Activated T-cell treated with anti-CD3 and anti-CD28 coated beads, Interleukin-2, amount 50 U/mL, for 4 hours (primary cell): ENCODE results near the gene RABL6. TPM values are rescaled to one million over a fixed set of nuclear protein-coding genes. Genes with fewer than 3 reads are reported as not detected.
"Not testable (repeated sequence)": the region's sequence is repeated elsewhere in the genome, so short reads cannot be mapped to it uniquely, and the experiment has no call there.

Experiments used
- ATAC-seq, 2 donors: fragments of 200-7000 bp; cut with Tn5 transposase; one replicate each; pipeline ENCODE4 v1.10.0; 2021
- DNase-seq: peaks from one replicate; pipeline ENCODE4 v3.0.0-alpha.2; 2020
- H3K27me3 Mint-ChIP-seq: one replicate; pipeline ENCODE4 v1.8.0; 2021; ENCODE audit warnings: low read depth, mixed read lengths
- H3K36me3 Mint-ChIP-seq: one replicate; pipeline ENCODE4 v1.8.0; 2022; ENCODE audit warnings: mixed read lengths; ENCODE audit not compliant: insufficient read depth
- H3K4me1 Mint-ChIP-seq: one replicate; pipeline ENCODE4 v1.8.0; 2021; ENCODE audit warnings: low read depth, mixed read lengths
- H3K4me3 Mint-ChIP-seq: one replicate; pipeline ENCODE4 v1.8.0; 2021; ENCODE audit warnings: mild to moderate bottlenecking, moderate library complexity, mixed read lengths
- H3K9me3 Mint-ChIP-seq: one replicate; pipeline ENCODE4 v1.8.0; 2021; ENCODE audit warnings: mixed read lengths
- total RNA-seq, 3 donors: library from RNA; stranded (reverse); gene quantifications; one replicate each; pipeline ENCODE4 v1.2.1, GENCODE V29; 2021

Gene RABL6
- 100 to 1,000 TPM in 2 of 3 donors, 10 to 100 TPM in 1; 90.6 to 103 (median 100) TPM for total RNA-seq

- peak; percentile 76 for DNase-seq
- peak; percentile 87 to 88 for ATAC-seq
- Mint-ChIP-seq H3K4me3 (peak within 1 kb of the TSS; percentile 86), H3K27me3 (no peaks in the 10 kb centered on the region), H3K9me3 (no peaks in the 10 kb centered on the region), H3K4me1 (peaks cover 27% of the 10 kb centered on the region), H3K36me3 (peaks cover 12% of the 10 kb centered on the region)
Observed at GRCh38 chr9:136807281-136808074, at the start of gene RABL6. RABL6 (plus strand) TSS chr9:136807948; CDS start chr9:136808197, 249 bp downstream.

- no peak for DNase-seq
- Mint-ChIP-seq H3K36me3 (no peaks in the 10 kb centered on the region), H3K27me3 (peaks cover 17% of the 10 kb centered on the region), H3K4me3 (no peak overlapping the region), H3K4me1 (no peaks in the 10 kb centered on the region), H3K9me3 (no peaks in the 10 kb centered on the region)
- ATAC-seq, result no peak
Observed at GRCh38 chr9:136759001-136759400, 48.7 kb upstream of the RABL6 start.

- H3K4me1 Mint-ChIP-seq, result no peaks in the 10 kb centered on the region
- H3K27me3 Mint-ChIP-seq, result peaks cover 17% of the 10 kb centered on the region
- DNase-seq (no peak), ATAC-seq (no peak)
- no peaks in the 10 kb centered on the region for H3K36me3 Mint-ChIP-seq
- H3K9me3 Mint-ChIP-seq, result no peaks in the 10 kb centered on the region
- no peak overlapping the region for H3K4me3 Mint-ChIP-seq
Observed at GRCh38 chr9:136759436-136760325, 48.1 kb upstream of the RABL6 start.

GRCh38 chr9:136760424-136760823, 47.3 kb upstream of the RABL6 start:
- no peak for ATAC-seq
- no peak for DNase-seq
- peaks cover 17% of the 10 kb centered on the region for H3K27me3 Mint-ChIP-seq
- no peaks in the 10 kb centered on the region for H3K9me3 Mint-ChIP-seq
- H3K4me1 Mint-ChIP-seq, result no peaks in the 10 kb centered on the region
- no peaks in the 10 kb centered on the region for H3K36me3 Mint-ChIP-seq
- H3K4me3 Mint-ChIP-seq, result no peak overlapping the region

GRCh38 chr9:136760834-136761544, 46.8 kb upstream of the RABL6 start:
- not testable (repeated sequence) for H3K4me3 Mint-ChIP-seq, DNase-seq, H3K9me3 Mint-ChIP-seq, H3K36me3 Mint-ChIP-seq, ATAC-seq, H3K4me1 Mint-ChIP-seq
- H3K27me3 Mint-ChIP-seq, result peaks cover 19% of the 10 kb centered on the region

- ATAC-seq, result no peak
- H3K4me1 Mint-ChIP-seq, result peaks cover 7% of the 10 kb centered on the region
- H3K4me3 Mint-ChIP-seq, result no peak overlapping the region
- DNase-seq, result no peak
- peaks cover 17% of the 10 kb centered on the region for H3K27me3 Mint-ChIP-seq
- H3K36me3 Mint-ChIP-seq, result no peaks in the 10 kb centered on the region
- H3K9me3 Mint-ChIP-seq, result no peaks in the 10 kb centered on the region
Observed at GRCh38 chr9:136761545-136761981, 46.2 kb upstream of the RABL6 start.

- H3K9me3 Mint-ChIP-seq, result no peaks in the 10 kb centered on the region
- H3K4me3 Mint-ChIP-seq, result no peak overlapping the region
- peaks cover 13% of the 10 kb centered on the region for H3K4me1 Mint-ChIP-seq
- ATAC-seq (no peak), DNase-seq (no peak)
- H3K27me3 Mint-ChIP-seq, result peaks cover 23% of the 10 kb centered on the region
- no peaks in the 10 kb centered on the region for H3K36me3 Mint-ChIP-seq
Observed at GRCh38 chr9:136762221-136762691, 45.5 kb upstream of the RABL6 start.

- peak; percentile 27 for DNase-seq
- ATAC-seq, result peak; percentile 32 to 36
- Mint-ChIP-seq H3K27me3 (peaks cover 29% of the 10 kb centered on the region), H3K9me3 (no peaks in the 10 kb centered on the region), H3K4me1 (peaks cover 13% of the 10 kb centered on the region), H3K36me3 (no peaks in the 10 kb centered on the region), H3K4me3 (no peak overlapping the region)
Observed at GRCh38 chr9:136762915-136763648, 44.7 kb upstream of the RABL6 start.

- Mint-ChIP-seq H3K4me3 (no peak overlapping the region), H3K27me3 (peaks cover 30% of the 10 kb centered on the region), H3K9me3 (no peaks in the 10 kb centered on the region), H3K4me1 (peaks cover 13% of the 10 kb centered on the region), H3K36me3 (no peaks in the 10 kb centered on the region)
- no peak for DNase-seq
- ATAC-seq, result no peak
Observed at GRCh38 chr9:136763649-136764035, 44.1 kb upstream of the RABL6 start.

GRCh38 chr9:136764301-136764891, 43.4 kb upstream of the RABL6 start, which contains the start of gene LCN15:
LCN15 (minus strand) TSS chr9:136764518; CDS start chr9:136764488, 30 bp downstream.
- H3K4me1 Mint-ChIP-seq, result peaks cover 13% of the 10 kb centered on the region
- H3K27me3 Mint-ChIP-seq, result peaks cover 30% of the 10 kb centered on the region
- H3K4me3 Mint-ChIP-seq, result no peak within 1 kb of the TSS
- ATAC-seq (no peak), DNase-seq (no peak)
- H3K9me3 Mint-ChIP-seq, result no peaks in the 10 kb centered on the region
- H3K36me3 Mint-ChIP-seq, result no peaks in the 10 kb centered on the region

- Mint-ChIP-seq H3K4me3 (no peak overlapping the region), H3K4me1 (peaks cover 14% of the 10 kb centered on the region), H3K36me3 (no peaks in the 10 kb centered on the region), H3K9me3 (no peaks in the 10 kb centered on the region), H3K27me3 (peaks cover 30% of the 10 kb centered on the region)
- DNase-seq (no peak), ATAC-seq (no peak)
Observed at GRCh38 chr9:136765041-136765440, 42.7 kb upstream of the RABL6 start.

- peak in 1 of 2 donors; percentile 29 for ATAC-seq
- not testable (repeated sequence) for H3K36me3 Mint-ChIP-seq, DNase-seq, H3K9me3 Mint-ChIP-seq, H3K4me3 Mint-ChIP-seq
- Mint-ChIP-seq H3K4me1 (peaks cover 14% of the 10 kb centered on the region), H3K27me3 (peaks cover 26% of the 10 kb centered on the region)
Observed at GRCh38 chr9:136765745-136766409, 41.9 kb upstream of the RABL6 start.
